Activated CD4-positive, alpha-beta T cell treated with anti-CD3 and anti-CD28 coated beads, Interleukin-2, Interleukin-4, amounts not matched to agents 100 ng/mL and 50 ng/mL, durations not matched to agents 16 hours and 8 hours (primary cell): Measurements from ENCODE around the gene DNAAF5.

ENCODE experiments used
- DNase-seq: peaks from one replicate; pipeline ENCODE4 v3.0.0-alpha.2; 2020; ENCODE audit warnings: low spot score

Gene DNAAF5

GRCh38 chr7:707296-708000, 19.1 kb upstream of the DNAAF5 start:
- no peak for DNase-seq

- no peak for DNase-seq
Observed at GRCh38 chr7:710161-710560, 16.3 kb upstream of the DNAAF5 start.

- no peak for DNase-seq
Observed at GRCh38 chr7:711093-711921, 15.2 kb upstream of the DNAAF5 start.

GRCh38 chr7:711922-712380, 14.5 kb upstream of the DNAAF5 start:
- DNase-seq = no peak

GRCh38 chr7:712381-713138, 13.9 kb upstream of the DNAAF5 start:
- DNase-seq = no peak

GRCh38 chr7:713139-713457, 13.4 kb upstream of the DNAAF5 start:
- no peak for DNase-seq

- DNase-seq = no peak
Observed at GRCh38 chr7:713488-714230, 12.8 kb upstream of the DNAAF5 start.

GRCh38 chr7:714251-714671, 12.2 kb upstream of the DNAAF5 start:
- DNase-seq = no peak

- DNase-seq = no peak
Observed at GRCh38 chr7:716222-716621, 10.3 kb upstream of the DNAAF5 start.

- no peak for DNase-seq
Observed at GRCh38 chr7:716636-717035, 9.9 kb upstream of the DNAAF5 start.

GRCh38 chr7:721619-722248, 4.8 kb upstream of the DNAAF5 start:
- no peak for DNase-seq

- no peak for DNase-seq
Observed at GRCh38 chr7:723541-723940, 3.0 kb upstream of the DNAAF5 start.

- DNase-seq = no peak
Observed at GRCh38 chr7:724298-724697, 2.2 kb upstream of the DNAAF5 start.

- DNase-seq = no peak
Observed at GRCh38 chr7:725223-726005, 1.1 kb upstream of the DNAAF5 start.

- DNase-seq = no peak
Observed at GRCh38 chr7:726854-727103, 280 bp downstream of the DNAAF5 start.

- peak; percentile 49 for DNase-seq
Observed at GRCh38 chr7:727104-727805, 756 bp downstream of the DNAAF5 start, which contains the start of gene PRKAR1B. Gene PRKAR1B (minus strand): TSS chr7:727281. CDS start chr7:711505, 15,776 bp downstream.

- DNase-seq = no peak
Observed at GRCh38 chr7:727806-728460, 1.4 kb downstream of the DNAAF5 start.

- no peak for DNase-seq
Observed at GRCh38 chr7:728602-729001, 2.1 kb downstream of the DNAAF5 start.

GRCh38 chr7:729140-730000, 2.9 kb downstream of the DNAAF5 start:
- DNase-seq = no peak
